Adipocyte (in vitro differentiated cells): ENCODE measurements around the gene ISLR.

Source experiments
- DNase-seq: peaks from one replicate; pipeline ENCODE4 v3.0.0-alpha.2; 2015; ENCODE audit warnings: low read depth
- H3K27me3 ChIP-seq: replicated peaks from 2 replicates; pipeline ENCODE4 v1.7.0; 2013; ENCODE audit warnings: mild to moderate bottlenecking, low read length, moderate library complexity; ENCODE audit not compliant: control insufficient read depth, insufficient read depth
- H3K36me3 ChIP-seq: 2 replicates; pipeline ENCODE4 v1.7.0; 2013; ENCODE audit warnings: low read length, mild to moderate bottlenecking, moderate library complexity; ENCODE audit not compliant: control insufficient read depth, insufficient read depth, severe bottlenecking
- H3K4me1 ChIP-seq: 2 replicates; pipeline ENCODE4 v1.7.0; 2013; ENCODE audit warnings: mild to moderate bottlenecking, low read length, moderate library complexity; ENCODE audit not compliant: control insufficient read depth, insufficient read depth
- H3K4me3 ChIP-seq: 2 replicates; pipeline ENCODE4 v1.7.0; 2013; ENCODE audit warnings: mild to moderate bottlenecking, low read length, moderate library complexity
- H3K9ac ChIP-seq: 2 replicates; pipeline ENCODE4 v1.7.0; 2013; ENCODE audit warnings: mild to moderate bottlenecking, low read length, moderate library complexity
- H3K9me3 ChIP-seq: 2 replicates; pipeline ENCODE4 v1.7.0; 2013; ENCODE audit warnings: mild to moderate bottlenecking, low read length, moderate library complexity; ENCODE audit not compliant: control insufficient read depth

The ISLR gene

DNA sequence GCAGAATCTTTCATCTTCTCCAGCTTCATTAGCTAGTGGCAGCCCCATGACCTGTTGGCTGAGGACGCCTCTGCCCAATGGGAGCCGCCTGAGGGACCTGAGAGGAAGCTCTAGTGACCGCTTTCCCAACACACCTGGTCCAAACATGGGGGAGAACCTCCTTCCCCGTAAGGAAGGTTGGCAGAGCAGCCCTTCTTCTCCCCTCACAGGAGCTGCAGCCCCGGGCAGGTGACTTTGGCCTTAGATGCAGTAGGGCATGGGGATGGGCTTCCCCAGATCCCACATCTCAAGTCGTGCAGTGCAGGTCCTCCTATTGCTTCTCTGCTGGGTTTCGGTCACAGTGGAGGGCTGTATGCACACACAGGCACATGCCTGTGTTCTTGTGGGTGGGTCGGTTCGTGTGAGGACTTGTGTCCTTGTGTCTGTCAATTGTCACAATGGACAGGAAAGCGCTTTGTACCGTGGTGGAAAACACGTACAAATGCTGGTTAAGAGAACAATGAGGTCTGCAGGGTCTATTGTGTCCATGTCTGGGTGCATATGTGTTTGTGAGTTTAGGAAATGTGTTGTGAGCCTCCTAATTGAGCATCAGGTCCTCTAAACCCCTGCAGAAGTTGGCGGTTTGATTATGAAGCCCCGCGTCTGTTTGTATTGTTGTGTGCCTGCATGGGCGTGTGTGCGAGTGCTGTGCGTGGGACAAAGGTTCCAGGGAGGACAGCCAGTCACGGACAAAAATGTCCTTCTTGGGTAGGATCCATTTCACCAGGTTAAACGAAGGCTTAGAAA lies 41.7 kb upstream of the ISLR start:
- Histone ChIP-seq H3K9ac (no peak overlapping the region), H3K9me3 (no peaks in the 10 kb centered on the region), H3K4me3 (no peak overlapping the region), H3K4me1 (peaks cover 25% of the 10 kb centered on the region), H3K36me3 (no peaks in the 10 kb centered on the region), H3K27me3 (peaks cover 37% of the 10 kb centered on the region)
- DNase-seq: no peak

DNA sequence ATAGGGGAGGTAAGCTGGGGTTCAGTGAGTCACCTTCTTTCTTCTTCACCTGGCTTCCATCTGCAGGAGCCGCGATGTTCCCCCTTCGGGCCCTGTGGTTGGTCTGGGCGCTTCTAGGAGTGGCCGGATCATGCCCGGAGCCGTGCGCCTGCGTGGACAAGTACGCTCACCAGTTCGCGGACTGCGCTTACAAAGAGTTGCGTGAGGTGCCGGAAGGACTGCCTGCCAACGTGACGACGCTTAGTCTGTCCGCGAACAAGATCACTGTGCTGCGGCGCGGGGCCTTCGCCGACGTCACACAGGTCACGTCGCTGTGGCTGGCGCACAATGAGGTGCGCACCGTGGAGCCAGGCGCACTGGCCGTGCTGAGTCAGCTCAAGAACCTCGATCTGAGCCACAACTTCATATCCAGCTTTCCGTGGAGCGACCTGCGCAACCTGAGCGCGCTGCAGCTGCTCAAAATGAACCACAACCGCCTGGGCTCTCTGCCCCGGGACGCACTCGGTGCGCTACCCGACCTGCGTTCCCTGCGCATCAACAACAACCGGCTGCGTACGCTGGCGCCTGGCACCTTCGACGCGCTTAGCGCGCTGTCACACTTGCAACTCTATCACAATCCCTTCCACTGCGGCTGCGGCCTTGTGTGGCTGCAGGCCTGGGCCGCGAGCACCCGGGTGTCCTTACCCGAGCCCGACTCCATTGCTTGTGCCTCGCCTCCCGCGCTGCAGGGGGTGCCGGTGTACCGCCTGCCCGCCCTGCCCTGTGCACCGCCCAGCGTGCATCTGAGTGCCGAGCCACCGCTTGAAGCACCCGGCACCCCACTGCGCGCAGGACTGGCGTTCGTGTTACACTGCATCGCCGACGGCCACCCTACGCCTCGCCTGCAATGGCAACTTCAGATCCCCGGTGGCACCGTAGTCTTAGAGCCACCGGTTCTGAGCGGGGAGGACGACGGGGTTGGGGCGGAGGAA lies 40.5 kb upstream of the ISLR start:
- no peak for DNase-seq
- Histone ChIP-seq H3K27me3 (peaks cover 37% of the 10 kb centered on the region), H3K9ac (no peak overlapping the region), H3K4me1 (peaks cover 29% of the 10 kb centered on the region), H3K4me3 (no peak overlapping the region), H3K36me3 (no peaks in the 10 kb centered on the region), H3K9me3 (no peaks in the 10 kb centered on the region)

DNA sequence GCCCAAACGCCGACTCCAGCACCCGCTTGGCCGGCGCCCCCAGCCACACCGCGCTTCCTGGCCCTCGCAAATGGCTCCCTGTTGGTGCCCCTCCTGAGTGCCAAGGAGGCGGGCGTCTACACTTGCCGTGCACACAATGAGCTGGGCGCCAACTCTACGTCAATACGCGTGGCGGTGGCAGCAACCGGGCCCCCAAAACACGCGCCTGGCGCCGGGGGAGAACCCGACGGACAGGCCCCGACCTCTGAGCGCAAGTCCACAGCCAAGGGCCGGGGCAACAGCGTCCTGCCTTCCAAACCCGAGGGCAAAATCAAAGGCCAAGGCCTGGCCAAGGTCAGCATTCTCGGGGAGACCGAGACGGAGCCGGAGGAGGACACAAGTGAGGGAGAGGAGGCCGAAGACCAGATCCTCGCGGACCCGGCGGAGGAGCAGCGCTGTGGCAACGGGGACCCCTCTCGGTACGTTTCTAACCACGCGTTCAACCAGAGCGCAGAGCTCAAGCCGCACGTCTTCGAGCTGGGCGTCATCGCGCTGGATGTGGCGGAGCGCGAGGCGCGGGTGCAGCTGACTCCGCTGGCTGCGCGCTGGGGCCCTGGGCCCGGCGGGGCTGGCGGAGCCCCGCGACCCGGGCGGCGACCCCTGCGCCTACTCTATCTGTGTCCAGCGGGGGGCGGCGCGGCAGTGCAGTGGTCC lies 39.7 kb upstream of the ISLR start:
- no peak overlapping the region for H3K9ac ChIP-seq
- no peaks in the 10 kb centered on the region for H3K9me3 ChIP-seq
- H3K4me3 ChIP-seq: no peak overlapping the region
- DNase-seq: no peak
- peaks cover 25% of the 10 kb centered on the region for H3K4me1 ChIP-seq
- no peaks in the 10 kb centered on the region for H3K36me3 ChIP-seq
- peaks cover 31% of the 10 kb centered on the region for H3K27me3 ChIP-seq

DNA sequence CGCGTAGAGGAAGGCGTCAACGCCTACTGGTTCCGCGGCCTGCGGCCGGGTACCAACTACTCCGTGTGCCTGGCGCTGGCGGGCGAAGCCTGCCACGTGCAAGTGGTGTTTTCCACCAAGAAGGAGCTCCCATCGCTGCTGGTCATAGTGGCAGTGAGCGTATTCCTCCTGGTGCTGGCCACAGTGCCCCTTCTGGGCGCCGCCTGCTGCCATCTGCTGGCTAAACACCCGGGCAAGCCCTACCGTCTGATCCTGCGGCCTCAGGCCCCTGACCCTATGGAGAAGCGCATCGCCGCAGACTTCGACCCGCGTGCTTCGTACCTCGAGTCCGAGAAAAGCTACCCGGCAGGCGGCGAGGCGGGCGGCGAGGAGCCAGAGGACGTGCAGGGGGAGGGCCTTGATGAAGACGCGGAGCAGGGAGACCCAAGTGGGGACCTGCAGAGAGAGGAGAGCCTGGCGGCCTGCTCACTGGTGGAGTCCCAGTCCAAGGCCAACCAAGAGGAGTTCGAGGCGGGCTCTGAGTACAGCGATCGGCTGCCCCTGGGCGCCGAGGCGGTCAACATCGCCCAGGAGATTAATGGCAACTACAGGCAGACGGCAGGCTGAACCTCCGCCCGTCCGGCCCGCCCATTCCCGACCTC lies 39.0 kb upstream of the ISLR start:
- peaks cover 24% of the 10 kb centered on the region for H3K4me1 ChIP-seq
- H3K9ac ChIP-seq: no peak overlapping the region
- DNase-seq: no peak
- no peaks in the 10 kb centered on the region for H3K36me3 ChIP-seq
- peaks cover 26% of the 10 kb centered on the region for H3K27me3 ChIP-seq
- H3K4me3 ChIP-seq: no peak overlapping the region
- H3K9me3 ChIP-seq: no peaks in the 10 kb centered on the region

DNA sequence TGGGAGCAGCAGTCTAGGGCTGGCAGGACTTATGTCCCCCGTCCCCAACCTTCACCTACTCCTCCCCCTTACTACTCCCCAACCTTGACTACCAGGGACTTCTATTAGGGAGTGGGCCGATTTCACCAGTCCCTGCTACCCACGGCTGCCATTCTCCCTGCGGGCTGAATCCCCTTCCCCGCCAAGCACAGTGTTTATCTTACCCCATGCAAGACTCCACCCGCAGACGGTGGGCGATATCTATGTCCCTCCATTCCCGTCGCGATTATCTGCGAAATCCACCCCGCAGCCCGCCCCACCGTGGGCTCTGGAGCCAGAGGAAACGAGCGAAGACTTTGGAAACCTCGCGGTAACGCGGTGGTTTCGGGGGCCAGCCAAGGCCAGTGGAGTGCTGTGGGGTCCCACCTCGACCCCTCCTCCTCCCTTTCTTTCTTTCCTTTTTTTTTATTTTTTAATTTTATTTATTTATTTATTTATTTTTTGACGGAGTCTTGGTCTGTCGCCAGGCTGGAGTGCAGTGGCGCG lies 38.4 kb upstream of the ISLR start:
- no peaks in the 10 kb centered on the region for H3K36me3 ChIP-seq
- no peak overlapping the region for H3K9ac ChIP-seq
- DNase-seq: no peak
- peaks cover 22% of the 10 kb centered on the region for H3K27me3 ChIP-seq
- no peaks in the 10 kb centered on the region for H3K9me3 ChIP-seq
- peaks cover 20% of the 10 kb centered on the region for H3K4me1 ChIP-seq
- H3K4me3 ChIP-seq: no peak overlapping the region

DNA sequence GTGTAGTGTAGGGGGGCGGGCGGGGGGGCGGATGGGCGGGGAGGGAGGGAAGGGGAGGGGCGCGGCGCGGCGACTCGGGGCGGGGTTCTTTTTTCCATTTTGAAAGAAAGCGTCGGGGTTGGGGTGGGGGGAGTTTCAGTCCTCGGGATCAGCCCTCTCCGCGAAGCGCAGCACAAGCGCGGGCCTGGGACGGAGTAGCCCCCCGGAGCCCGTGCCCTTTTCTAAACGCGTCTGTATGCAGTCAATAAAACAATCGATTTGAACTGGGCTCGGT lies 37.0 kb upstream of the ISLR start:
- no peaks in the 10 kb centered on the region for H3K9me3 ChIP-seq
- DNase-seq: no peak
- H3K36me3 ChIP-seq: no peaks in the 10 kb centered on the region
- H3K4me1 ChIP-seq: peaks cover 15% of the 10 kb centered on the region
- H3K27me3 ChIP-seq: peaks cover 9% of the 10 kb centered on the region
- H3K9ac ChIP-seq: peak overlapping the region; percentile 69
- peak overlapping the region; percentile 69 for H3K4me3 ChIP-seq

DNA sequence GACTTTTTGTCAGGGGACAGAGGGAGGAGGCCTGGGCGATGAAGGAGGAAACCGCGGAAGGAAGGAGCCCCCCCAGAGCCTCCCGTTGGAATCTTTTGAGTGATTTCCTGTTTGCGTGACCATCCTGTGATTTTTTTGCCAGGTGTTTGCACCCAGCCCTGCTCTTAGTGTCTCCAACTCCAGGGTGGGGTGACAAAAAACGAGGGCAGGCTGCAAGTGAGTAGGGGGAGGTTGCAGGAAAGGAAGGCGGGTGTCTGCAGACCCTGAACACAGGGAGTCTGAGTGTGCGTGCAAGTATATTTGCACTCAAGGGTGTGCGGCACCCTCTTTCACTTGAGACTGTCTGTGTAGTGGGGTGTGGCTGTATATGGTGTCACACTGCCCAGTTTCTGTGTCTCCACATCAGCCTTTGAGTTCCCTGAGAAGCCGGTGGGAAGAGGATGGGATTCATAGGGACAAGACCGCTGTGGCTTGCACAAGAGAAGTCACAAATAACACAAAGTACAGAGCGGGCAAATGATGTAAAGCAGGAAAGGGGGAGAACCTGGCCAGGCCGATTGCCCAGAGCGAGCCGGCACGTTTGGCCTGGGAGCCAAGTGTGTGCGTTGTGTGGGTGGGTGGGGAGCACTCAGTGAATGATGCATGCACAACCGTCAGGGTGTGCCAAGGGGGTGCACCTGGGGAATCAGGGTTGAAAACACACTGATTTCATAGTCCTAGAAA lies 36.5 kb upstream of the ISLR start:
- H3K4me1 ChIP-seq: peaks cover 15% of the 10 kb centered on the region
- H3K9ac ChIP-seq: peak overlapping the region; percentile 69
- no peaks in the 10 kb centered on the region for H3K9me3 ChIP-seq
- DNase-seq: no peak
- peak overlapping the region; percentile 69 for H3K4me3 ChIP-seq
- no peaks in the 10 kb centered on the region for H3K36me3 ChIP-seq
- H3K27me3 ChIP-seq: peaks cover 5% of the 10 kb centered on the region

DNA sequence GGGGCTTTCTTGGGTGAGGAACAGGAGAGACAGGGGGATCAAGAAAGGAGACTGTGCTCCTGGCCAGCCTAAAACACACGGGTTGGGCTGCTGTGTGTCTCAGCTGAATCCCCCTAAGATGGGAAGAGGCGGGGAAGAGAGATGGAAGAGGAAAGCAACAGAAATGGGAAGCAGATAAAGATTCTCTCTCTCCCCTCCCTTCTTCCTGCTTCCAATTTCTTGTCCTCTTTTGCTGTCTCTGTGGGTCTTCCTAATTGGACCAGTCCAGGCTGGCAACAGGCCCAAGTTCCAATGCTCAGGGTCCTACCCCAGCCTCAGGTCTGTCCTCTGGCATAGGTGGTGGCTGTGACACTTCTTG lies 36.0 kb upstream of the ISLR start:
- Histone ChIP-seq H3K27me3 (peaks cover 8% of the 10 kb centered on the region), H3K9me3 (no peaks in the 10 kb centered on the region), H3K9ac (no peak overlapping the region), H3K36me3 (no peaks in the 10 kb centered on the region), H3K4me1 (peaks cover 15% of the 10 kb centered on the region), H3K4me3 (no peak overlapping the region)
- no peak for DNase-seq

DNA sequence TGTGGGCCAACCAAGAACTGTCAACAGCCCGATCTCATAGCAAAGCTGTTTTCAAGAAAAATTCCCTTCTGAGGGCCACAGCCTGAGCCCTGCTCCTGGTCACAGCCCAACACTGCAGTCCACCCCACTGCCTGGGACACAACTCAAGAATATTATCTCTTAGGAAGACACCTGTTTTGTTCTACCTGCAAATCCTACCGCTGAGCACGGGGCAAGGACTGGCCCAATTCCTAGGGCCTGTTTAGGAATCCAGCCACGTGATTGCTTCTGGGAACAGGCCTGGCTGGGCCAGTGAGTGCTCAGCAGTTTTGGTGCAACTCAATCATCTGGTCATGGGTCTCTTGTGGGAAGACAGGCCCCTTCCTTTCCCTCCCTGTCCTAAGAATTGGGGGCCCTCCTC lies 34.9 kb upstream of the ISLR start:
- no peaks in the 10 kb centered on the region for H3K9me3 ChIP-seq
- no peak for DNase-seq
- H3K4me1 ChIP-seq: peaks cover 15% of the 10 kb centered on the region
- H3K27me3 ChIP-seq: peaks cover 9% of the 10 kb centered on the region
- no peak overlapping the region for H3K9ac ChIP-seq
- no peaks in the 10 kb centered on the region for H3K36me3 ChIP-seq
- no peak overlapping the region for H3K4me3 ChIP-seq

DNA sequence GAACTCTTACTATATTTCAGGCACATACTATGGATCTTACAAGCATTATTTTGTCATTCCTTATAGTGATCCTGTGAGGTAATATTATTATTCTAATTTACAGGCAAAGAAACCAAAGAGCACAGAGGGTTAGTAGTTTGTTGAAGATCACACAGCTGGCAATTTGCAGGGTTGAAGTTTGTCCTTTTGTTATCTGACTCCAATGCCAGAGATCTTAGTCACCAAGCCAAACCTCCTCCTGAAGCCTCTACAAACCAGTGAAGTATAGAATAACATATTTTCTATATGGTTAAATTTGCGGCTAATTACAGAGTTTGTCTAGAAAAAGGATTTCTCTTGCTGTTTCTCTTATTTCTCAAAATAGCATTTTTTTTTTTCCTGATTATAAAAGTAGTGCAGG lies 31.9 kb upstream of the ISLR start:
- DNase-seq: peak; percentile 28
- Histone ChIP-seq H3K27me3 (peaks cover 12% of the 10 kb centered on the region), H3K4me3 (no peak overlapping the region)

More for the DNA sequence above, 31.9 kb upstream of the ISLR start:
- H3K4me1 ChIP-seq: peaks cover 9% of the 10 kb centered on the region
- H3K9ac ChIP-seq: no peak overlapping the region
- H3K36me3 ChIP-seq: no peaks in the 10 kb centered on the region
- H3K9me3 ChIP-seq: peaks cover 10% of the 10 kb centered on the region
